Activated CD8-positive, alpha-beta T cell treated with anti-CD3 and anti-CD28 coated beads, Interleukin-2, amount 10 ng/mL, durations not matched to agents 7 days and 5 days (primary cell): ENCODE data around the gene FAM72B. TPM values are rescaled to one million over a fixed set of nuclear protein-coding genes. Genes with fewer than 3 reads are reported as not detected.
"Not testable (repeated sequence)": the region's sequence is repeated elsewhere in the genome, so short reads cannot be mapped to it uniquely, and the experiment has no call there.

Experiments used
- ATAC-seq: fragments of 150-1000 bp; cut with Tn5 transposase; one replicate; pipeline ENCODE4 v1.10.0; 2021; ENCODE audit warnings: moderate library complexity
- CTCF ChIA-PET: fragments of 350-600 bp; sonication (Branson Sonifier 250); formaldehyde crosslinking; loops from one replicate; lab custom pipeline; 2021; ENCODE audit warnings: antibody characterized with exemption; lab: Charles Lee
- POLR2A ChIA-PET: fragments of 350-600 bp; sonication (Branson Sonifier 250); formaldehyde crosslinking; loops from one replicate; lab custom pipeline; 2021; ENCODE audit warnings: antibody characterized with exemption; lab: Charles Lee
- DNase-seq: peaks from one replicate; pipeline ENCODE4 v3.0.0-alpha.2; 2020
- H3K27ac Mint-ChIP-seq: one replicate; pipeline ENCODE4 v1.8.0; 2021; ENCODE audit warnings: mild to moderate bottlenecking, mixed read lengths
- H3K27me3 Mint-ChIP-seq: one replicate; pipeline ENCODE4 v1.8.0; 2021; ENCODE audit warnings: low read depth, mixed read lengths
- H3K36me3 Mint-ChIP-seq: one replicate; pipeline ENCODE4 v1.8.0; 2021; ENCODE audit warnings: low read depth, mixed read lengths
- H3K4me1 Mint-ChIP-seq: one replicate; pipeline ENCODE4 v1.8.0; 2021; ENCODE audit warnings: low read depth, mixed read lengths
- H3K4me3 Mint-ChIP-seq: one replicate; pipeline ENCODE4 v1.8.0; 2021; ENCODE audit warnings: mild to moderate bottlenecking, mixed read lengths
- H3K9me3 Mint-ChIP-seq: one replicate; pipeline ENCODE4 v1.8.0; 2022; ENCODE audit warnings: mixed read lengths; ENCODE audit not compliant: insufficient read depth
- total RNA-seq, 2 experiments: library from RNA; stranded (reverse); gene quantifications; one replicate each; pipeline ENCODE4 v1.2.3, GENCODE V29; 2021

The FAM72B gene
- total RNA-seq = 10 to 100 TPM; 28.7 to 30.8 TPM

- Mint-ChIP-seq H3K27ac (peak within 1 kb of the TSS; percentile 94), H3K4me3 (peak within 1 kb of the TSS; percentile 89)
- H3K27me3 Mint-ChIP-seq, H3K4me1 Mint-ChIP-seq, POLR2A ChIA-PET, H3K9me3 Mint-ChIP-seq, H3K36me3 Mint-ChIP-seq, CTCF ChIA-PET: not testable (repeated sequence)
- ATAC-seq (peak; percentile 89), DNase-seq (peak; percentile 95)
Observed at GRCh38 chr1:121184290-121185127, at the start of gene FAM72B, which contains the start of gene SRGAP2C. TSS of gene FAM72B (minus strand) at chr1:121184340. CDS start at chr1:121183489, 851 bp downstream. TSS of gene SRGAP2C (plus strand) at chr1:121184975. CDS start at chr1:121187447, 2,472 bp downstream.

- CTCF ChIA-PET, DNase-seq, H3K36me3 Mint-ChIP-seq, H3K4me1 Mint-ChIP-seq, H3K27ac Mint-ChIP-seq, H3K9me3 Mint-ChIP-seq, ATAC-seq, H3K4me3 Mint-ChIP-seq, H3K27me3 Mint-ChIP-seq, POLR2A ChIA-PET: not testable (repeated sequence)
Observed at GRCh38 chr1:121232445-121233125, 48.4 kb upstream of the FAM72B start.

GRCh38 chr1:121230636-121231035 is 46.5 kb upstream of the FAM72B start:
- H3K27ac Mint-ChIP-seq, ATAC-seq, H3K27me3 Mint-ChIP-seq, DNase-seq, H3K9me3 Mint-ChIP-seq, H3K4me3 Mint-ChIP-seq, H3K4me1 Mint-ChIP-seq, H3K36me3 Mint-ChIP-seq, CTCF ChIA-PET, POLR2A ChIA-PET: not testable (repeated sequence)

- POLR2A ChIA-PET, H3K4me1 Mint-ChIP-seq, H3K36me3 Mint-ChIP-seq, H3K4me3 Mint-ChIP-seq, DNase-seq, H3K9me3 Mint-ChIP-seq, H3K27me3 Mint-ChIP-seq, CTCF ChIA-PET, H3K27ac Mint-ChIP-seq, ATAC-seq: not testable (repeated sequence)
Observed at GRCh38 chr1:121227544-121228330, 43.6 kb upstream of the FAM72B start.

GRCh38 chr1:121226925-121227324 is 42.8 kb upstream of the FAM72B start:
- DNase-seq, H3K36me3 Mint-ChIP-seq, CTCF ChIA-PET, ATAC-seq, H3K27ac Mint-ChIP-seq, H3K9me3 Mint-ChIP-seq, H3K4me3 Mint-ChIP-seq, H3K4me1 Mint-ChIP-seq, POLR2A ChIA-PET, H3K27me3 Mint-ChIP-seq: not testable (repeated sequence)

GRCh38 chr1:121226295-121226904 is 42.3 kb upstream of the FAM72B start:
- ATAC-seq, CTCF ChIA-PET, H3K27ac Mint-ChIP-seq, H3K27me3 Mint-ChIP-seq, H3K4me3 Mint-ChIP-seq, POLR2A ChIA-PET, H3K36me3 Mint-ChIP-seq, H3K4me1 Mint-ChIP-seq, H3K9me3 Mint-ChIP-seq, DNase-seq: not testable (repeated sequence)

- H3K36me3 Mint-ChIP-seq, H3K27me3 Mint-ChIP-seq, H3K4me1 Mint-ChIP-seq, DNase-seq, CTCF ChIA-PET, H3K9me3 Mint-ChIP-seq, POLR2A ChIA-PET, H3K4me3 Mint-ChIP-seq, H3K27ac Mint-ChIP-seq: not testable (repeated sequence)
- ATAC-seq = peak; percentile 58
Observed at GRCh38 chr1:121224714-121225113, 40.6 kb upstream of the FAM72B start.

- ATAC-seq = peak; percentile 39
- H3K36me3 Mint-ChIP-seq, POLR2A ChIA-PET, H3K27ac Mint-ChIP-seq, DNase-seq, H3K4me3 Mint-ChIP-seq, H3K9me3 Mint-ChIP-seq, H3K4me1 Mint-ChIP-seq, CTCF ChIA-PET, H3K27me3 Mint-ChIP-seq: not testable (repeated sequence)
Observed at GRCh38 chr1:121221770-121222169, 37.6 kb upstream of the FAM72B start.

GRCh38 chr1:121216676-121217075 is 32.5 kb upstream of the FAM72B start:
- H3K27ac Mint-ChIP-seq, H3K9me3 Mint-ChIP-seq, DNase-seq, POLR2A ChIA-PET, CTCF ChIA-PET, H3K4me3 Mint-ChIP-seq, H3K27me3 Mint-ChIP-seq, ATAC-seq, H3K36me3 Mint-ChIP-seq, H3K4me1 Mint-ChIP-seq: not testable (repeated sequence)

GRCh38 chr1:121215699-121216417 is 31.7 kb upstream of the FAM72B start:
- H3K9me3 Mint-ChIP-seq, H3K27ac Mint-ChIP-seq, CTCF ChIA-PET, POLR2A ChIA-PET, H3K27me3 Mint-ChIP-seq, DNase-seq, H3K36me3 Mint-ChIP-seq, H3K4me1 Mint-ChIP-seq, H3K4me3 Mint-ChIP-seq, ATAC-seq: not testable (repeated sequence)

GRCh38 chr1:121214544-121215156 is 30.5 kb upstream of the FAM72B start:
- H3K4me1 Mint-ChIP-seq, DNase-seq, H3K4me3 Mint-ChIP-seq, H3K27ac Mint-ChIP-seq, ATAC-seq, CTCF ChIA-PET, H3K36me3 Mint-ChIP-seq, POLR2A ChIA-PET, H3K27me3 Mint-ChIP-seq, H3K9me3 Mint-ChIP-seq: not testable (repeated sequence)
